ENCODE data around the gene NMT1. TPM values are rescaled to one million over a fixed set of nuclear protein-coding genes. Genes with fewer than 3 reads are reported as not detected.

NMT1 gene
- total and polyA plus RNA-seq, 7 experiments from 2014 or later: 37.5 to 136 (median 84.2) TPM

DNA sequence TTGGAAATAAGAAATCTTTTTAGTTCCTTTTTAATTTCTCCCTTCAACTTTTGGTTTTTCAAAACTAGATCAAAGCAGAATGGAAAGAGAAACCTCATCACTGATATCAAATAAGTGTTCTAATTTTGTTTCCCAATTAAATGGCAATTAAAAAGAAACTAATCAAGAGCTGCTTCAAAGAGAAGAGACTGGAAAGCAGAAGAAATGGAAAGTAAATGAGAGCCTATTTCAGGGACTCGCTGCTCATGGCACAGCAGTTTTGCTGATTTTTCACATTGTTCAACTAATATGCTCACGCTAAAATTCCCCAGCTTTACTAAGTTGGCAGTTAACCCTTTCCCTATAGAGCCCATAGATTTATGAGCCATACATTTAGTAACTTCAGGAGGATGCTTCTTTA, 6.5 kb downstream of the NMT1 start:
- peaks cover 0 to 2% (median 0%) of the 10 kb centered on the region in 11 donors for H3K9me3 Mint-ChIP-seq
- Histone ChIP-seq H3K36me3 (ENCODE audit: control insufficient read depth in 2 of 3, insufficient read depth in 3 of 3, low read length in 3 of 3) (peaks cover 0 to 14% (median 4%) of the 10 kb centered on the region in 3 experiments), H3K4me1 (ENCODE audit: control insufficient read depth in 2 of 2, insufficient read depth in 2 of 2, low read length in 2 of 2) (peaks cover 1 to 5% of the 10 kb centered on the region in 2 donors), H3K27ac (ENCODE audit: low read depth, low read length) (no peak overlapping the region), H3K9me3 (ENCODE audit: control insufficient read depth in 2 of 3, low read length in 3 of 3) (no peaks in the 10 kb centered on the region), H3K4me3 (ENCODE audit: low read length) (no peak overlapping the region), H3K27me3 (ENCODE audit: control insufficient read depth in 2 of 2, insufficient read depth in 2 of 2, low read length in 2 of 2) (no peaks in the 10 kb centered on the region)
- H3K27ac Mint-ChIP-seq: peak overlapping the region in 4 of 9 donors; percentile 10 to 42 (median 17)
- ATAC-seq (no peak), DNase-seq (no peak)
- peak overlapping the region in 1 of 10 donors; percentile 7 for H3K4me3 Mint-ChIP-seq
- no peaks in the 10 kb centered on the region for H3K27me3 Mint-ChIP-seq
- CTCF ChIA-PET: interaction anchor here (1.0 kb wide), 1 partner anchor 17 kb away, joined by 4 read pairs; no protein-coding TSS in a partner anchor
- POLR2A ChIA-PET: interaction anchor here (1.1 to 1.7 kb wide), 4 partner anchors 12 to 81 kb away, joined by 3 to 6 read pairs (median 4); partner anchors contain the start of genes DCAKD and HEXIM1
- H3K36me3 Mint-ChIP-seq: peaks cover 0 to 22% (median 9%) of the 10 kb centered on the region in 5 donors
- intact Hi-C loops (cut with micrococcal nuclease): no loop called here
- H3K4me1 Mint-ChIP-seq: peaks cover 17 to 57% (median 38%) of the 10 kb centered on the region in 7 donors

GRCh38 chr17:45070001-45070400, 8.9 kb downstream of the NMT1 start:
- POLR2A ChIA-PET: no interaction called here
- no peak overlapping the region for H3K27ac Mint-ChIP-seq

GRCh38 chr17:45070809-45071208, 9.7 kb downstream of the NMT1 start:
- Histone ChIP-seq H3K36me3 (ENCODE audit: control insufficient read depth in 2 of 3, insufficient read depth in 3 of 3, low read length in 3 of 3) (peaks cover 0 to 30% (median 4%) of the 10 kb centered on the region in 3 experiments), H3K27ac (ENCODE audit: low read depth, low read length) (no peak overlapping the region), H3K4me1 (ENCODE audit: control insufficient read depth in 2 of 2, insufficient read depth in 2 of 2, low read length in 2 of 2) (no peaks in the 10 kb centered on the region), H3K27me3 (ENCODE audit: control insufficient read depth in 2 of 2, insufficient read depth in 2 of 2, low read length in 2 of 2) (no peaks in the 10 kb centered on the region), H3K9me3 (ENCODE audit: control insufficient read depth in 2 of 3, low read length in 3 of 3) (no peaks in the 10 kb centered on the region), H3K4me3 (ENCODE audit: low read length) (no peak overlapping the region)
- intact Hi-C loops (cut with micrococcal nuclease): no loop called here
- Mint-ChIP-seq H3K4me3 (no peak overlapping the region), H3K4me1 (peaks cover 12 to 35% (median 28%) of the 10 kb centered on the region in 7 donors), H3K9me3 (peaks cover 0 to 2% (median 0%) of the 10 kb centered on the region in 11 donors), H3K27me3 (no peaks in the 10 kb centered on the region), H3K36me3 (peaks cover 0 to 27% (median 9%) of the 10 kb centered on the region in 5 donors), H3K27ac (no peak overlapping the region)
- ChIA-PET POLR2A (interaction anchor here (1.0 kb wide), 1 partner anchor 20 kb away, joined by 4 read pairs; no protein-coding TSS in a partner anchor), CTCF (no interaction called here)
- ATAC-seq (no peak), DNase-seq (no peak)

More at GRCh38 chr17:45070001-45070400, 8.9 kb downstream of the NMT1 start:
- peaks cover 0 to 27% (median 9%) of the 10 kb centered on the region in 5 donors for H3K36me3 Mint-ChIP-seq
- Histone ChIP-seq H3K27ac (ENCODE audit: low read depth, low read length) (no peak overlapping the region), H3K4me1 (ENCODE audit: control insufficient read depth in 2 of 2, insufficient read depth in 2 of 2, low read length in 2 of 2) (no peaks in the 10 kb centered on the region), H3K9me3 (ENCODE audit: control insufficient read depth in 2 of 3, low read length in 3 of 3) (no peaks in the 10 kb centered on the region), H3K36me3 (ENCODE audit: control insufficient read depth in 2 of 3, insufficient read depth in 3 of 3, low read length in 3 of 3) (peaks cover 0 to 25% (median 4%) of the 10 kb centered on the region in 3 experiments), H3K4me3 (ENCODE audit: low read length) (no peak overlapping the region), H3K27me3 (ENCODE audit: control insufficient read depth in 2 of 2, insufficient read depth in 2 of 2, low read length in 2 of 2) (no peaks in the 10 kb centered on the region)
- no peaks in the 10 kb centered on the region for H3K27me3 Mint-ChIP-seq
- no peak overlapping the region for H3K4me3 Mint-ChIP-seq
- ATAC-seq (no peak), DNase-seq (no peak)
- peaks cover 0 to 2% (median 0%) of the 10 kb centered on the region in 11 donors for H3K9me3 Mint-ChIP-seq
- CTCF ChIA-PET: interaction anchor here (0.7 kb wide), 1 partner anchor 34 kb away, joined by 4 read pairs; no protein-coding TSS in a partner anchor
- peaks cover 13 to 40% (median 32%) of the 10 kb centered on the region in 7 donors for H3K4me1 Mint-ChIP-seq
- intact Hi-C loops (cut with micrococcal nuclease): no loop called here

- no peaks in the 10 kb centered on the region for H3K9me3 Mint-ChIP-seq
- ATAC-seq: no peak
- Histone ChIP-seq H3K9me3 (ENCODE audit: control insufficient read depth in 2 of 3, low read length in 3 of 3) (no peaks in the 10 kb centered on the region), H3K27ac (ENCODE audit: low read depth, low read length) (no peak overlapping the region), H3K4me3 (ENCODE audit: low read length) (no peak overlapping the region), H3K36me3 (ENCODE audit: control insufficient read depth in 2 of 3, insufficient read depth in 3 of 3, low read length in 3 of 3) (peaks cover 0 to 35% (median 8%) of the 10 kb centered on the region in 3 experiments), H3K27me3 (ENCODE audit: control insufficient read depth in 2 of 2, insufficient read depth in 2 of 2, low read length in 2 of 2) (no peaks in the 10 kb centered on the region), H3K4me1 (ENCODE audit: control insufficient read depth in 2 of 2, insufficient read depth in 2 of 2, low read length in 2 of 2) (no peaks in the 10 kb centered on the region)
- H3K4me1 Mint-ChIP-seq: peaks cover 17 to 41% (median 35%) of the 10 kb centered on the region in 7 donors
- no peaks in the 10 kb centered on the region for H3K27me3 Mint-ChIP-seq
- ChIA-PET POLR2A (interaction anchor here (0.7 to 1.9 kb wide), 4 partner anchors 12 to 88 kb away, joined by 3 to 15 read pairs (median 4); partner anchors contain the start of genes HEXIM2 and NMT1), CTCF (no interaction called here)
- H3K27ac Mint-ChIP-seq: peak overlapping the region in 1 of 9 donors; percentile 0
- no peak overlapping the region for H3K4me3 Mint-ChIP-seq
- no peak for DNase-seq
- intact Hi-C loops (cut with micrococcal nuclease): no loop called here
- peaks cover 0 to 18% (median 14%) of the 10 kb centered on the region in 5 donors for H3K36me3 Mint-ChIP-seq
Observed at GRCh38 chr17:45073414-45074070, 12.4 kb downstream of the NMT1 start.

- ChIA-PET CTCF (no interaction called here), POLR2A (interaction anchor here (0.9 kb wide), 1 partner anchor 16 kb away, joined by 3 read pairs; the partner anchor contains the start of gene NMT1)
- H3K27me3 ChIP-seq (ENCODE audit: control insufficient read depth in 2 of 2, insufficient read depth in 2 of 2, low read length in 2 of 2): no peaks in the 10 kb centered on the region
- no peaks in the 10 kb centered on the region for H3K27me3 Mint-ChIP-seq
- no peak overlapping the region for H3K4me3 Mint-ChIP-seq
- no peaks in the 10 kb centered on the region for H3K9me3 ChIP-seq (ENCODE audit: control insufficient read depth in 2 of 3, low read length in 3 of 3)
- ATAC-seq: peak; percentile 37
- H3K4me3 ChIP-seq (ENCODE audit: low read length): no peak overlapping the region
- H3K27ac Mint-ChIP-seq: peak overlapping the region in 2 of 9 donors; percentile 52 to 55
- intact Hi-C loops (cut with micrococcal nuclease): no loop called here
- DNase-seq: no peak
- H3K9me3 Mint-ChIP-seq: no peaks in the 10 kb centered on the region
- H3K4me1 ChIP-seq (ENCODE audit: control insufficient read depth in 2 of 2, insufficient read depth in 2 of 2, low read length in 2 of 2): no peaks in the 10 kb centered on the region
- peaks cover 17 to 37% (median 26%) of the 10 kb centered on the region in 7 donors for H3K4me1 Mint-ChIP-seq
- no peak overlapping the region for H3K27ac ChIP-seq (ENCODE audit: low read depth, low read length)
- peaks cover 4 to 43% (median 13%) of the 10 kb centered on the region in 3 experiments for H3K36me3 ChIP-seq (ENCODE audit: control insufficient read depth in 2 of 3, insufficient read depth in 3 of 3, low read length in 3 of 3)
- peaks cover 0 to 28% (median 16%) of the 10 kb centered on the region in 5 donors for H3K36me3 Mint-ChIP-seq
Observed at GRCh38 chr17:45077643-45078042, 16.5 kb downstream of the NMT1 start.

DNA sequence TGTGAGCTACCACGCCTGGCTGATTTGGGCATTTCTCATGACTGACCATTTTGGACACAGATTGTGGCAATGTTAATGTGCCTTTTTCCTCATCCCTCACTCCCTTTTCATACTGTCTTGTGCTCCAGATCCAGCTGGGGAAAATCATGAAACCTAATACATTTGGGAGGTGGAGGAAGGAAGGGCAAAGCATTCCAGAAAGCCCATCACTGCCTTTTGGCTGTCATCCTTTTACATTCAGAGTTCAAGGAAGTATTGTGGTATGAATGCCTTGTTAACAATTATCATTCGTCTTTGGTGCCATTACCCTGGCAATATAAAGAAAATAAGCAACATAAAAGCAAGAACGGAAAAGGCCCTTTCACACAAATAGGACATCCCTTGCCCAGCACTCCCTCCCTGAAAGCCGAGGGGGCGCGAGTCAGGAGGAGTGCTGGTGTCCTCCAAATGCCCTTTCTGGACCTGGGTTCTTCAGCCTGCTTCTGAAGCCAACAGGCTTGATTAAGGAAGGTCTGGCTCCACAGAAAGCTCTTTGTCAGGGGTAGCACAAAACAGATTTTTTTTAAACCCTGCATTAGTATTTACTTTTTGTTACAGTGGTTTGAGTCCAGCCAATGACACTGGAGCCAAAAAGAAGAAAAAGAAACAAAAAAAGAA, 20.1 kb downstream of the NMT1 start:
- CTCF ChIA-PET: no interaction called here
- Histone ChIP-seq H3K36me3 (ENCODE audit: control insufficient read depth in 2 of 3, insufficient read depth in 3 of 3, low read length in 3 of 3) (peaks cover 4 to 45% (median 21%) of the 10 kb centered on the region in 3 experiments), H3K4me3 (ENCODE audit: low read length) (no peak overlapping the region), H3K27me3 (ENCODE audit: control insufficient read depth in 2 of 2, insufficient read depth in 2 of 2, low read length in 2 of 2) (no peaks in the 10 kb centered on the region), H3K9me3 (ENCODE audit: control insufficient read depth in 2 of 3, low read length in 3 of 3) (no peaks in the 10 kb centered on the region), H3K4me1 (ENCODE audit: control insufficient read depth in 2 of 2, insufficient read depth in 2 of 2, low read length in 2 of 2) (no peaks in the 10 kb centered on the region), H3K27ac (ENCODE audit: low read depth, low read length) (no peak overlapping the region)
- POLR2A ChIA-PET: no interaction called here
- H3K27me3 Mint-ChIP-seq: no peaks in the 10 kb centered on the region
- H3K27ac Mint-ChIP-seq: no peak overlapping the region
- no peaks in the 10 kb centered on the region for H3K9me3 Mint-ChIP-seq
- peaks cover 0 to 22% (median 16%) of the 10 kb centered on the region in 5 donors for H3K36me3 Mint-ChIP-seq
- H3K4me3 Mint-ChIP-seq: no peak overlapping the region
- ATAC-seq: no peak
- intact Hi-C loops (cut with micrococcal nuclease): no loop called here
- H3K4me1 Mint-ChIP-seq: peaks cover 9 to 21% (median 18%) of the 10 kb centered on the region in 7 donors
- DNase-seq: no peak

All from naive thymus-derived CD4-positive, alpha-beta T cell (primary cell).